ENCODE measurements around the gene LGR5. TPM values are rescaled to one million over a fixed set of nuclear protein-coding genes. Genes with fewer than 3 reads are reported as not detected.

LGR5 gene
- total RNA-seq, 1 experiment from 2014 or later, result 0.17 TPM

- TF ChIP-seq, protein P1, sequence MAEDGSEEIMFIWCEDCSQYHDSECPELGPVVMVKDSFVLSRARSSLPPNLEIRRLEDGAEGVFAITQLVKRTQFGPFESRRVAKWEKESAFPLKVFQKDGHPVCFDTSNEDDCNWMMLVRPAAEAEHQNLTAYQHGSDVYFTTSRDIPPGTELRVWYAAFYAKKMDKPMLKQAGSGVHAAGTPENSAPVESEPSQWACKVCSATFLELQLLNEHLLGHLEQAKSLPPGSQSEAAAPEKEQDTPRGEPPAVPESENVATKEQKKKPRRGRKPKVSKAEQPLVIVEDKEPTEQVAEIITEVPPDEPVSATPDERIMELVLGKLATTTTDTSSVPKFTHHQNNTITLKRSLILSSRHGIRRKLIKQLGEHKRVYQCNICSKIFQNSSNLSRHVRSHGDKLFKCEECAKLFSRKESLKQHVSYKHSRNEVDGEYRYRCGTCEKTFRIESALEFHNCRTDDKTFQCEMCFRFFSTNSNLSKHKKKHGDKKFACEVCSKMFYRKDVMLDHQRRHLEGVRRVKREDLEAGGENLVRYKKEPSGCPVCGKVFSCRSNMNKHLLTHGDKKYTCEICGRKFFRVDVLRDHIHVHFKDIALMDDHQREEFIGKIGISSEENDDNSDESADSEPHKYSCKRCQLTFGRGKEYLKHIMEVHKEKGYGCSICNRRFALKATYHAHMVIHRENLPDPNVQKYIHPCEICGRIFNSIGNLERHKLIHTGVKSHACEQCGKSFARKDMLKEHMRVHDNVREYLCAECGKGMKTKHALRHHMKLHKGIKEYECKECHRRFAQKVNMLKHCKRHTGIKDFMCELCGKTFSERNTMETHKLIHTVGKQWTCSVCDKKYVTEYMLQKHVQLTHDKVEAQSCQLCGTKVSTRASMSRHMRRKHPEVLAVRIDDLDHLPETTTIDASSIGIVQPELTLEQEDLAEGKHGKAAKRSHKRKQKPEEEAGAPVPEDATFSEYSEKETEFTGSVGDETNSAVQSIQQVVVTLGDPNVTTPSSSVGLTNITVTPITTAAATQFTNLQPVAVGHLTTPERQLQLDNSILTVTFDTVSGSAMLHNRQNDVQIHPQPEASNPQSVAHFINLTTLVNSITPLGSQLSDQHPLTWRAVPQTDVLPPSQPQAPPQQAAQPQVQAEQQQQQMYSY (CRISPR knock-in tag; IDR thresholded peaks at IDR 0.05), result no peak
- no peak for TF ChIP-seq MLX (CRISPR knock-in tag; IDR thresholded peaks at IDR 0.05)
- no peak for TF ChIP-seq SMAD4 (CRISPR knock-in tag; IDR thresholded peaks at IDR 0.05)
- no peak for TF ChIP-seq NFYB (CRISPR knock-in tag; conservative IDR thresholded peaks at IDR 0.05; ENCODE audit: low read depth)
- TF ChIP-seq TP53 (CRISPR knock-in tag; IDR thresholded peaks at IDR 0.05), result no peak
Measured at GRCh38 chr12:71477609-71478008, 38.0 kb downstream of the LGR5 start (continued).

GRCh38 chr12:71478270-71478669, 38.7 kb downstream of the LGR5 start:
- TF ChIP-seq MYBL2 (CRISPR knock-in tag; IDR thresholded peaks at IDR 0.05) (no peak), CREM (CRISPR knock-in tag; IDR thresholded peaks at IDR 0.05) (no peak), ARID4B (CRISPR knock-in tag; IDR thresholded peaks at IDR 0.05; ENCODE audit: borderline replicate concordance) (no peak), SMAD4 (CRISPR knock-in tag; IDR thresholded peaks at IDR 0.05) (no peak), NR1H2 (CRISPR knock-in tag; IDR thresholded peaks at IDR 0.05) (no peak), FOXJ3 (CRISPR knock-in tag; IDR thresholded peaks at IDR 0.05; ENCODE audit: borderline replicate concordance) (no peak), NR3C1 (CRISPR knock-in tag; conservative IDR thresholded peaks at IDR 0.05; ENCODE audit: low read depth) (no peak)
- TF ChIP-seq, protein P2, sequence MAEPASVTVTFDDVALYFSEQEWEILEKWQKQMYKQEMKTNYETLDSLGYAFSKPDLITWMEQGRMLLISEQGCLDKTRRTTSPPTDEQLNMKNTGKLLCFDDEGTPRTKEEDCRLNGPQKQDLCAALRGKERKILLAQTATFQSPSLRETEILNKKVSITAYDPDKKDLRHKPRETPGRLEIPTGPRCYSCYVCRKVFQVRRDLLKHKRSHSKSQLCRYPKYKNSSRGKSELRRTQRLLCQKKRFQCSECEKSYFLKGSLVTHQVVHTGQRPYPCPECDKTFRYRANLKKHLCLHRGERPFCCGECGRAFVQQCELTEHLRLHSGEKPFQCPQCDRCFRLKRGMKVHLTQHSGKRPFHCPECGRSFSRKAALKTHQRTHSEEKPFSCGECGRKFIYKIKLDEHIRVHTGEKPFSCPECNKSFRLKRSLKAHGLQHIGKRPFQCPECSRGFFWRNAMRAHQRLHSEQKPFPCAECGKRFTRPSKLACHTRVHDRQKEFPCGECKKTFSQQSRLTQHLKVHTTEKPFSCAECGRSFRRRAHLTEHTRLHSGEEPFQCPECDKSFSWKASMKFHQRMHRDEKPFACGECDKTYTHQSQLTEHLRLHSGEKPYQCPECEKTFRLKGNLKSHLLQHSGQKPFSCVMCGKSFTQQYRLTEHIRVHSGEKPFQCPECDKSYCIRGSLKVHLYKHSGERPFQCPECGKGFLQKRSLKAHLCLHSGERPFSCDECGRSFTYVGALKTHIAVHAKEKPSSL (CRISPR knock-in tag; conservative IDR thresholded peaks at IDR 0.05), result no peak

More at GRCh38 chr12:71478270-71478669, 38.7 kb downstream of the LGR5 start:
- peaks cover 5% of the 10 kb centered on the region for H3K9me3 Mint-ChIP-seq
- H3K27me3 Mint-ChIP-seq (ENCODE audit: low read depth), result no peaks in the 10 kb centered on the region
- DNase-seq (ENCODE audit: low spot score), result no peak
- H3K4me3 Mint-ChIP-seq, result no peak overlapping the region
- no peaks in the 10 kb centered on the region; the same call in 1 of the 2 replicates for H3K36me3 Mint-ChIP-seq
- no peaks in the 10 kb centered on the region for H3K4me1 Mint-ChIP-seq
- POLR2A ChIA-PET, result no interaction called here
- no peak overlapping the region for H3K27ac Mint-ChIP-seq
- ATAC-seq, result no peak
- CTCF ChIA-PET, result no interaction called here

All from WTC11 (cell line).